Hematopoietic multipotent progenitor cell (in vitro differentiated cells): Measurements from ENCODE around the gene MVP. TPM values are rescaled to one million over a fixed set of nuclear protein-coding genes. Genes with fewer than 3 reads are reported as not detected.

ENCODE experiments used
- DNase-seq, 3 donors: peaks; one replicate each; pipeline ENCODE4 v3.0.0-alpha.2; 2011 to 2015; ENCODE audit warnings: low read depth in 2 of 3, low spot score in 2 of 3
- total RNA-seq: library from RNA; depleted of rRNA; stranded (reverse); fragments of >200 nt; gene quantifications from one replicate; pipeline ENCODE4 v1.2.3, GENCODE V29; 2012

MVP gene
- total RNA-seq, 1 donor = 118 TPM

DNA sequence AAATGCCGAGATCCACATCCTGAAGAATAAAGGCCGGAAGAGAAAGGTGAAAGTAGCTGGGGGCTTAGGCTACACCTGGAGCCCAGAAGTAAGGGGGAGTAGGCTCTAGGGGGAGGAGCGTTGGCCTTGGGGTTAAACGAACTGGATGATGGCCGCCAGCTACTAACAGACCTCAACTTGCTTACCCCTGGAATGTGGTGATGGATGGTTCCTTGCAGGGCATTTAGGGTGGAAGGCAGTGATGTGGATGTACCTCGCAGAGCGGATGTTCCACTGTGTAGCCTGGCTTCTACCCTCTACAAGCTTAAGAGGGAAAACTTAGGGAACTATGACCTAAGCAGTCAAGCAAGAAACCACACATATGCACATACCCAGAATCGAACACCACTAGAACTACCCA is 16.2 kb upstream of the MVP start:
- DNase-seq = no peak

DNA sequence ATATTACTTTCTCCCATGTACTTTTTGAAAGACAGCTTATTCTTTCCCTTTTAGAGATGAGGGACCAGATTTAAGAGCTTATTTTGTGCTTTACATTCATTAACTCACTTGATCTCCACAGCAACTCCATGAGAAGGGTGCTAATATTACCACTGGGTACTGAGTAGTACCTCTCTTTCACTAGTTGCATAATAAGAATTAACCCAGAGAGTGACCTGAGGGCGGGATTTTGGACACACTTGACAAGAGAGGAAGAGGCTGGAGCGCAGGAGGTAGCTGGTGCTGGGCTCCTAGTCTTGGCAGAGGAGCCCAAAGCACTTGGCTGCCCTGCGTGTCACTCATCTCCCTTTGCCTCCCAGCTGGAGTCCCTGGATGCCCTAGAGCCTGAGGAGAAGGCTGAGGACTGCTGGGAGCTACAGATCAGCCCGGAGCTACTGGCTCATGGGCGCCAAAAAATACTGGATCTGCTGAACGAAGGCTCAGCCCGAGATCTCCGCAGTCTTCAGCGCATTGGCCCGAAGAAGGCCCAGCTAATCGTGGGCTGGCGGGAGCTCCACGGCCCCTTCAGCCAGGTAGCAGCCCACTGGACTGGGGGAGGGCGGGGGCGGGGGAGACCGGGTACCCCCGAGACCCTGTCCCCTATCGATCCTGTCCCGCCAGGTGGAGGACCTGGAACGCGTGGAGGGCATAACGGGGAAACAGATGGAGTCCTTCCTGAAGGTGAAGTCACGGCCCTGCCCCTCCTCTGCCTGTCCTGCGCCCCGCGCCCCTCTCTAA is 15.6 kb upstream of the MVP start:
- no peak for DNase-seq

DNA sequence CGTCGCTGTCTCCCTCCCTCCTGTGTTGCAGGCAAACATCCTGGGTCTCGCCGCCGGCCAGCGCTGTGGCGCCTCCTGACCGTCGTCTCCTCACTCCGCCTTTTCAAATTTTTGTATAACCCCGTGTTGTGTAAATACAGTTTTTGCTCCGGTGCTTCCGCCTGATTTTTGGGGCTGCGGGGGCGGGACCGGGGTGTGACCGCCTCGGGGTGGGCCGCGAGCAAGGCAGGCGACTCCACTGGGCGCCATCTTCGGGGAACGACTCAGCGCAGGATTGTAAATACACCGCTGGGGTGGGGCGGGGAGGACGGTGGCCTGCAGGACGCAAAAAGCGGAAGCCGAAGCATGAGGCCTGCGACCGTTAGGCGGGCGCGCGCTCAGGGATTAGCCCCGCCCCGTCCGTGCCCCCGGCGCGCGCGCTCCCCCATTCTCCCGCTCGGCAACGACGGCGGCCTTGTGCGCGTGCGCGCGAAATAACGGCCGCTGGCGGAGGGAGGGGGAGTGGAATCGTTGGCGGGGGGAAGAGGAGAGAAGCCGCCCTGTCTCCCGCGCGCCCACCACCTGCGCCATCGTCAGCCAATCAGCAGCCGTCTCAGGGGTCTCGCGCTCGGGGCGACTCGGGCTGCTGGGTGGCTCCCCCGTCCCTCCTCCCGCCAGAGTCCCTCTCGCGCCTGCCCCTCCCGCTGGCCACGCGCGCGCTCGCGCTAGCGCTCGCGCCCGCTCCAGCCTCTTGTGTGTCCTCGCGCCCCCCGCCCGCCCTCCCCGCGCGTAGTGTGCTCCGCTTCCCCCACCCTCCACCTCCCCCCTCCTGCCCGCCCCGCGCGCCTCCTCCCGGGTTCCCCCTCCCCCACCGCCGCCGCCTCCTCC is 14.8 kb upstream of the MVP start:
- DNase-seq = peak; percentile 95 to 99 (median 98)

DNA sequence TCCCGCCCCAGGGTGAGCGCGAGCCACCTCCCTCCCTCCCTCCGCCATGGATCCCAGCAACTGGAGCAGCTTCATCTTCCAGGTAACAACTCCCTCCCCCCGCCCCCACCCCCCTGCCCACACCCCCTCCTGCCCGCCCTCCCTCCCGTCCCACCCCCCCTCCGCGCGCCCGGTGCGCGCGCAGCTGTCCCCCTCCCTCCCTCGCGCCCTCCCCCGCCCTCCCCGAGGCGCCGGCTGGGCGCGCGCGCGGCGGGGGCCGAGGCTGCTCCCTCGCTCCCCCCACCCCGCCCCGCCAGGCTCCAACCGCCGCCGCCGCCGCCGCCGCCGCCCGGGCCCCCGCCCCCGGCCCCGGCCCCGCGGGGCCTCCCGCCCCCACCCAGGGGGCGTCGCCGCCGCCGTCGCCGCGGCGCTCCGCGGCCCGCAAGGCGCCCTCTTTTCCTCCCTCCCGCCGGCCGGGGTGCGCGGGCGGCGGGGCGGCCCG is 14.1 kb upstream of the MVP start, which contains the start of gene MAZ:
Gene MAZ (plus strand): TSS at position 431 of the 481 bp plus-strand sequence. CDS start 173 bp downstream, outside the sequence.
- DNase-seq = no peak

DNA sequence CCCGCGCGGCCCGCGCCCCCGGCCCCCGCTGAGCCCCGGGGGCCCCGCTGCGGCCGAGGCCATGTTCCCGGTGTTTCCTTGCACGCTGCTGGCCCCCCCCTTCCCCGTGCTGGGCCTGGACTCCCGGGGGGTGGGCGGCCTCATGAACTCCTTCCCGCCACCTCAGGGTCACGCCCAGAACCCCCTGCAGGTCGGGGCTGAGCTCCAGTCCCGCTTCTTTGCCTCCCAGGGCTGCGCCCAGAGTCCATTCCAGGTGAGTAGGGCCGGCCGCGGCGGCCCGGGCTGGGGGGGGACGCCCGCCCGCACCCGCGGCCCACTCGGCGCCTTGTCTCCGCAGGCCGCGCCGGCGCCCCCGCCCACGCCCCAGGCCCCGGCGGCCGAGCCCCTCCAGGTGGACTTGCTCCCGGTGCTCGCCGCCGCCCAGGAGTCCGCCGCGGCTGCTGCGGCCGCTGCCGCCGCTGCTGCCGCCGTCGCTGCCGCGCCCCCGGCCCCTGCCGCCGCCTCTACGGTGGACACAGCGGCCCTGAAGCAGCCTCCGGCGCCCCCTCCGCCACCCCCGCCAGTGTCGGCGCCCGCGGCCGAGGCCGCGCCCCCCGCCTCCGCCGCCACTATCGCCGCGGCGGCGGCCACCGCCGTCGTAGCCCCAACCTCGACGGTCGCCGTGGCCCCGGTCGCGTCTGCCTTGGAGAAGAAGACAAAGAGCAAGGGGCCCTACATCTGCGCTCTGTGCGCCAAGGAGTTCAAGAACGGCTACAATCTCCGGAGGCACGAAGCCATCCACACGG is 13.4 kb upstream of the MVP start:
- peak in 1 of 3 donors; percentile 60 for DNase-seq

DNA sequence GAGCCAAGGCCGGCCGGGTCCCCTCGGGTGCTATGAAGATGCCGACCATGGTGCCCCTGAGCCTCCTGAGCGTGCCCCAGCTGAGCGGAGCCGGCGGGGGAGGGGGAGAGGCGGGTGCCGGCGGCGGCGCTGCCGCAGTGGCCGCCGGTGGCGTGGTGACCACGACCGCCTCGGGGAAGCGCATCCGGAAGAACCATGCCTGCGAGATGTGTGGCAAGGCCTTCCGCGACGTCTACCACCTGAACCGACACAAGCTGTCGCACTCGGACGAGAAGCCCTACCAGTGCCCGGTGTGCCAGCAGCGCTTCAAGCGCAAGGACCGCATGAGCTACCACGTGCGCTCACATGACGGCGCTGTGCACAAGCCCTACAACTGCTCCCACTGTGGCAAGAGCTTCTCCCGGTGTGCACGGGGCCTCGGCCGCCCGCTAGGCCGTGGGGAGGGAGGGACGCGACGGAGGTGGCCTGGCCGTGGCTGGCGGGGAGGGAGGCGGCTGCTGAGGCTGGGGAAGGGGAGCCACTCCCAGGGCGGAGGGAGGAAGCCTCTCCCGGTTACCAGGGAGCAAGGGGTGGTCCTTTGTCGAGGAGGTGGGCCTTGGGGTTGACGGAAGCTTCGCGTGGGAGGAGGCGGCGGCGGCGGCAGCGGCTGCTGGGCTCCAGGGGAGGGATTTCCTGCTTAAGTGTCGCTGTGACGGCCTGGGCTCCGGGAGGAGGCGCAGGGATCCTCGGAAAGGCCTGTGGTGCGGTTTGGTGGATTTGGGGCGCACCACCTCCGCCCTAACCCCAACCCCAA is 12.6 kb upstream of the MVP start:
- DNase-seq = peak; percentile 86 to 89 (median 89)

DNA sequence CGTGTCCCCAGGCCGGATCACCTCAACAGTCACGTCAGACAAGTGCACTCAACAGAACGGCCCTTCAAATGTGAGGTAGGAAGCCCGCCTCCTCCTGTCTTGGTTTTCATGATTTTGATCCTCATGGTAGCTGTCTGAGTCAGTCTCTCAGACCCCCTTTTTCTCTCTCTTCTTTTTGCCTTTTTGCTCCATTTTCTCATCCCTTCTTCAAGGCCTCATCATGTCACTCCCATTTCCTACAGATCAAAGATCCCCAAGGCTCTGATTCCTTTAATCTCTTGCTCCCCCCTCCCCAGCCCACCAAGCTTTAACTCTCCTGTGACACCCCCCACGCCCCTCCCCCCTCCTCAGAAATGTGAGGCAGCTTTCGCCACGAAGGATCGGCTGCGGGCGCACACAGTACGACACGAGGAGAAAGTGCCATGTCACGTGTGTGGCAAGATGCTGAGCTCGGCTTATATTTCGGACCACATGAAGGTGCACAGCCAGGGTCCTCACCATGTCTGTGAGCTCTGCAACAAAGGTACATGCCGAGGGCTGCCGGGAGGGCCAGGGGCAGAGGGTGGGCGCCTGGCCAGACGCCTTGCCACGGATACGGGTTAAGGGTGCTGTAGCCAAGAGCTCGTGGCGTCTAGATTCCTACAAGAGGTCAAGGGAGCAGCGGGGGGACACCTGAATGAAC is 11.9 kb upstream of the MVP start:
- DNase-seq = no peak

DNA sequence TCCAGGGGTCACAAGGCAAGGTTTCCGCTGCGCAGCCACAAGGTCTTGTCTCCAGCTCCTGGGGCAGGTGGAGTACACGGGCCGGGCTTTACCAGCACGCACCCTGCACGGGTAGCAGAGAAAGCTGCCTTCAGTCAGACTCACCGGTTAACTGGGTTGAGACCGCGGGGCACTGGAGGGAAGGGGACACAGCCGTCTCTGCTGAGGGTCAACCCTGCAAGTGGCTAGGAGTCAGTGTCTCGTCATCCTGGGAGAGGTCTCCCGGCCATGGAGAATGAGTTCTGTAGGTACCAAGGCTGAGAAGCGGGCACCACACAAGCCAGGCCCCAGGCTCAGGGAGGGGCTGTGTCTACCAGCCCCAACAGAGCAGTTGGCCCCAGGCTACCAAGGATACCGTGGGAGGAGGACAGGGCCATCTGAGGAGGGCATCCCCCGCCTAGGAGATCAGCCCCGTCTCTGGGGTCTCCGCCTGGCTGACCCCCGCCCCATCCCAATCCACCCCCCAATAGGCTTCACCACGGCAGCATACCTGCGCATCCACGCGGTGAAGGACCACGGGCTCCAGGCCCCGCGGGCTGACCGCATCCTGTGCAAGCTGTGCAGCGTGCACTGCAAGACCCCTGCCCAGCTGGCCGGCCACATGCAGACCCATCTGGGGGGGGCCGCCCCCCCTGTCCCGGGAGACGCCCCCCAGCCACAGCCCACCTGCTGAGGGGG is 11.1 kb upstream of the MVP start:
- no peak for DNase-seq

DNA sequence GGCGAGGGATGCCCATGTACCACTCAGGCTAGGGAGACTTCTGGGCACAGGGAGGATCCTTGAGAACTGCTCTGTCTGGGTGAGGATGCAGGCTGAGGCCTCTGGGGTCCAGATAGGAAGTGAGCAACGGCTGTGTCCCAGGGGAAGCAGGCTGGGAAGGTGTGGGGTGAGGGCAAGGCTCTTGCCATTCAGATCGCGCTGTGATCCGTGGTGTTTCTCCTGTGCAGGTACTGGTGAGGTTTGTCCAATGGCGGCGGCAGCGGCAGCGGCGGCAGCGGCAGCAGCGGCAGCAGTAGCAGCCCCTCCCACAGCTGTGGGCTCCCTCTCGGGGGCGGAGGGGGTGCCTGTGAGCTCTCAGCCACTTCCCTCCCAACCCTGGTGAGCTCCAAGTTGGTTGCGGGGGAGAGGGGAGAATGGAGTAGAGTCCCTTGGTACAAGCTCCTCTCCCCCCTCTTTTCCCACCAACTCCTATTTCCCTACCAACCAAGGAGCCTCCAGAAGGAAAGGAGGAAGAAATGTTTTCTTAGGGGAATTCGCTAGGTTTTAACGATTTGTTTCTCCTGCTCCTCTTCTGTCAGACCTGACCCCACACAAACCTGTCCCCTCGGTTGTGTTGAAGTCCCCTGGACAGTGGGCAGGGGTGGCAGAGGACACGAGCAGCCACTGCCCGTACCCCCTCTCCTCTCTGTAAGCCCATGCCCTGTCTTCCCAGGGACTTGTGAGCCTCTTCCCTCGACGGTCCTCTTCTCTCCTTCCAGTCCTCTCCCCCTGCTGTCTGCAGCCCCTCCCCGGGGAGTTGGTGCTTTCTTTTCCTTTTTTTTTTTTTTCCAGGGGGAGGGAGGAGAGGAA is 10.2 kb upstream of the MVP start:
- no peak for DNase-seq

DNA sequence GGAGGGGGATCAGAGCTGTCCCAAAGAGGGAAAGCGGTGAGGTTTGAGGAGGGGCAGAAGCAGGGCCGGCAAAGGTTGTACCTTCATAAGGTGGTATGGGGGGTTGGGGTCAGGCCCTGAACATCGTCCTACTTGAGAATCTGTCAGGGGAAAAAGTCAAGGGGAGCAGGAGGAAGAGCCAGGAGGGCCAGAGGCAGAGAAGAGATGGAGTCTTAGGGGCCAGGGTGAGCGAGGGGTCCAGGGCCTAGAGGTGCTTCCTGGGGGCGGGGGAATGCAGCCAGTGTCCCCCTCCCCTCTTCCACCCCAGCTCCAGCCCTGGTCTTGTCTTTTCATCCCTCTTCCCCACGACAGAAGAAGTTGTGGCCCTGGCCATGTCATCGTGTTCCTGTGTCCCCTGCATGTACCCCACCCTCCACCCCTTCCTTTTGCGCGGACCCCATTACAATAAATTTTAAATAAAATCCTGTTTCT is 9.5 kb upstream of the MVP start:
- DNase-seq = no peak

DNA sequence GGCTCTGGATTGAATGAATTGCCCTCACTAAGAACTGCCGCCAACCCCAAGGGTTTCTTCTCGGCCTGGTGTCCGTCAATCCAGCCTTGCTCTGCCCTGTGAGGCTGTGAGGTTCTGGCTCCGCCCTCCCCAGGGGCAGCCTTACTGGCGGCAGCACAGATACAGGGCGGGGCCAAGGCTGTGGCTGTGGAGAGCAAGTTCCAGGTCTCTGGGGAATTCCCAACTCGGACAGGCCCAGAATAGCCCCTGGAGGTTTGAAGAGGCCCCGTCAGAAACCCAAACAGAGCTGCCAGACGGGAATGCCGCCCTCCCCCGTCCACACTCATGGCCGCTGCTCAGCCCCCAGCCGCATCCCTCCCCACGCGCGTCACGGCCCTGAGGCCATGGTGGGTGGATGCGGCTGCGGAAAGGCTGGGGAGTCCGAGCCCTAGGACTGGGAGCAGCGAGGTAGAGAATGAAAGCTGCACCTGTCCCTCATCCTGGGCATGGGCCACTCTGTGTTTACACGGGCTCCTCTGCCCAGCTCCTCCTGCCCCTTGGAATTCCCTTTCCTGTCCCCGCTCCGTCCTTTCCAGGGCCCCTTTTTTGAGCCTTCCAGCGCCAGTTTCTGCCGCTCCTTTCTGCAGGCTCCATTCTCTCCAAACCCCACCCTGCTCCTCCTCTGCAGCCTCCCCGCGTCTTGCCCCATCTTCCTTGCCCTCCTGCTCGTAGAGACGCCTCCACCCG is 8.9 kb upstream of the MVP start:
- peak in 2 of 3 donors; percentile 73 to 75 for DNase-seq

DNA sequence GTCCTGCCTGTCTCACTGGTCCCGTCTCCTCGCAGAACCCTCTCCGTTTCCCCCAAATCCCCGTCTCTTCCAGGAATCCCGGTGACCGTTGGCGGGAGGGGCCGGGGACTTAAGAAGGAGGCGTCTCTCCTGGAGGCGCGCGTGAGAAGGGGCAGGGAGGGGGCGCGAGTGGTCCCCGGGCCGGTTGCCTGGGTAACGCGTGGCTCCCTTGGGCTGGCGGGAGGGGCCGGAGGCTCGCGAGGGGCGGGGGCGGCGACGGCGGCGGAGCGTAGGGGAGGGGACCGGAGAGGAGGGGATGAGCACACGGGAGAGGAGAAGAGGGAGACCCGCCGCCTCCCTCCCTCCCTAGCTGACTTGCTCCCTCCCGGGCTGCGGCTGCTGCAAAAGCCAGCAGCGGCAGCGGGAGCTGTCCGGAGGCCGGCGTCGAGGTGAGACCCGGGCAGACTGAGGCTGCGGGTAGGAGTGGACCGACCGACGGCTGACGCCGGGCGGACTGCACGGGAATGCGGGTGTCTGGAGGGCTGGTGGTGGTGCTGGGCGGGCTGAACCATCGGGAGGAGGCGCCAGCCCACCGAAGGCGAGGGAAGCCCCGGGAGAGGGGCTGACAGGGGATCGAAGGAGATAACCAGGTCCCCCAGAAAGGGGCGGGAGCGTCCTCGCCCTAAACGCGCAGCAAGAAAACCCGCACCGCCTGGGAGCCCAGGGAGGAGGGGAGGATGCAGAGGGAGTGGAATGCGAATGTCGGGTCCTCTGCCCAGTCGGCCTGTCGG is 8.2 kb upstream of the MVP start, which contains the start of gene PRRT2:
Gene PRRT2 (plus strand): TSS at position 298 of the 770 bp plus-strand sequence. CDS start 862 bp downstream, outside the sequence.
- peak in 1 of 3 donors; percentile 21 for DNase-seq

DNA sequence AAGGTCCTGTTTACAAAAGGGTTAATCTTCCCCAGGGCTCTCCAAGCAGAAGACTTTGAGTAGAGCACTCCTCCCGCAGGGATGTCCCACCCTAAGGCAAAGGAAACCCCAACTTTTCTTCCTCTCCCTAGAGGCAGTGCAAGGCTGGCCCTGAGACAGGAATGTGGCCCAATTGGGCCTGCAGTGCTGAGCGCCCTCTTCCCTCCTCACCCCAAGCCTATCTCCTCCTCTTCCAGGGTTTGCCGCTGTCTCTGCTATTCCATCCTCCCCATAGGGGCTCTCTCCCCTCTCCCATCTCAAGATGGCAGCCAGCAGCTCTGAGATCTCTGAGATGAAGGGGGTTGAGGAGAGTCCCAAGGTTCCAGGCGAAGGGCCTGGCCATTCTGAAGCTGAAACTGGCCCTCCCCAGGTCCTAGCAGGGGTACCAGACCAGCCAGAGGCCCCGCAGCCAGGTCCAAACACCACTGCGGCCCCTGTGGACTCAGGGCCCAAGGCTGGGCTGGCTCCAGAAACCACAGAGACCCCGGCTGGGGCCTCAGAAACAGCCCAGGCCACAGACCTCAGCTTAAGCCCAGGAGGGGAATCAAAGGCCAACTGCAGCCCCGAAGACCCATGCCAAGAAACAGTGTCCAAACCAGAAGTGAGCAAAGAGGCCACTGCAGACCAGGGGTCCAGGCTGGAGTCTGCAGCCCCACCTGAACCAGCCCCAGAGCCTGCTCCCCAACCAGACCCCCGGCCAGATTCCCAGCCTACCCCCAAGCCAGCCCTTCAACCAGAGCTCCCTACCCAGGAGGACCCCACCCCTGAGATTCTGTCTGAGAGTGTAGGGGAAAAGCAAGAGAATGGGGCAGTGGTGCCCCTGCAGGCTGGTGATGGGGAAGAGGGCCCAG is 7.3 kb upstream of the MVP start:
- DNase-seq = no peak

DNA sequence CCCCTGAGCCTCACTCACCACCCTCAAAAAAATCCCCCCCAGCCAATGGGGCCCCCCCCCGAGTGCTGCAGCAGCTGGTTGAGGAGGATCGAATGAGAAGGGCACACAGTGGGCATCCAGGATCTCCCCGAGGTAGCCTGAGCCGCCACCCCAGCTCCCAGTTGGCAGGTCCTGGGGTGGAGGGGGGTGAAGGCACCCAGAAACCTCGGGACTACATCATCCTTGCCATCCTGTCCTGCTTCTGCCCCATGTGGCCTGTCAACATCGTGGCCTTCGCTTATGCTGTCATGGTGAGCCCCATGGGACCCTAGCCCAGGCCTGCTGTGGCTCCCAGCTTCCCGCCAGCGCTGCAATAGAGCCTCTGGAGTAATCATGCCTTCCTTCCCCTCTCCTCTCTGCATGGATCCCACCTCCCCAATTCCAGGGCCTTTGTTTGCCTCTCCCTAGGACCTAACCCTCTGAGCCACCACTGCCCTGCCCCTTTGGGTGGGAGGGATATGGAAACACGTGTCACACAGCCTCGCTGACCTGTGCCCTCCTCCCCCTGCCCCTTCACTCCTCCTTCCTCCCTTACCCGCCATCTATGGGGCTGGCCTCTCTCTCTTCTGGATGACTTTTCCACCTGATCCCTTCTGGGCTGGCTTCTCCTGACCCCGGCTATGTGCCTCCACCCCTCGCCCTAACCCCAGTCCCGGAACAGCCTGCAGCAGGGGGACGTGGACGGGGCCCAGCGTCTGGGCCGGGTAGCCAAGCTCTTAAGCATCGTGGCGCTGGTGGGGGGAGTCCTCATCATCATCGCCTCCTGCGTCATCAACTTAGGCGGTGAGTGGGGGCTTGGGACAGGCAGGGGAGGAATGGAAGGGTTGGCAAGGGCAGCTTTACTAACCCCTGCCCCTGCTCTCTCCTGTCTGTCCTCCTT is 6.4 kb upstream of the MVP start:
- DNase-seq = no peak
